GM12891 (cell line): ENCODE measurements around the gene EBI3. TPM values are rescaled to one million over a fixed set of nuclear protein-coding genes. Genes with fewer than 3 reads are reported as not detected.

Source experiments
- DNase-seq: peaks from one replicate; pipeline ENCODE4 v3.0.0; 2011; ENCODE audit warnings: low spot score; ENCODE audit not compliant: insufficient read length
- FAIRE-seq: peaks from 2 replicates; lab custom pipeline; 2011; peaks lifted over from hg19 to GRCh38; lab: Jason Lieb, UNC
- PAX5 ChIP-seq: IDR thresholded peaks from 2 replicates; pipeline ENCODE4 v1.6.1; 2011; ENCODE audit warnings: low read length, moderate library complexity, mild to moderate bottlenecking; ENCODE audit not compliant: insufficient read depth, severe bottlenecking
- POLR2A ChIP-seq: IDR thresholded peaks from 2 replicates; pipeline ENCODE4 v1.6.1; 2011; ENCODE audit warnings: low read depth, low read length, control low read depth
- POLR2AphosphoS5 ChIP-seq: IDR thresholded peaks from 2 replicates; pipeline ENCODE4 v1.6.1; 2011; ENCODE audit warnings: low read depth, low read length, control low read depth
- POU2F2 ChIP-seq: IDR thresholded peaks from 2 replicates; pipeline ENCODE4 v1.6.1; 2011; ENCODE audit warnings: low read depth, mild to moderate bottlenecking, control low read depth, low read length, moderate library complexity
- SPI1 ChIP-seq: IDR thresholded peaks from 2 replicates; pipeline ENCODE4 v1.6.1; 2011; ENCODE audit warnings: low read depth, low read length, control low read depth
- TAF1 ChIP-seq: IDR thresholded peaks from 2 replicates; pipeline ENCODE4 v1.6.1; 2011; ENCODE audit warnings: low read depth, low read length, control low read depth
- polyA plus RNA-seq: library from polyadenylated mRNA; unstranded; fragments of >200 nt; gene quantifications from one replicate; pipeline ENCODE4 v1.2.1, GENCODE V29; 2012; ENCODE audit warnings: low read depth, missing spikeins, inconsistent platforms; ENCODE audit not compliant: missing spikeins

The EBI3 gene
- 272 TPM for polyA plus RNA-seq

DNA sequence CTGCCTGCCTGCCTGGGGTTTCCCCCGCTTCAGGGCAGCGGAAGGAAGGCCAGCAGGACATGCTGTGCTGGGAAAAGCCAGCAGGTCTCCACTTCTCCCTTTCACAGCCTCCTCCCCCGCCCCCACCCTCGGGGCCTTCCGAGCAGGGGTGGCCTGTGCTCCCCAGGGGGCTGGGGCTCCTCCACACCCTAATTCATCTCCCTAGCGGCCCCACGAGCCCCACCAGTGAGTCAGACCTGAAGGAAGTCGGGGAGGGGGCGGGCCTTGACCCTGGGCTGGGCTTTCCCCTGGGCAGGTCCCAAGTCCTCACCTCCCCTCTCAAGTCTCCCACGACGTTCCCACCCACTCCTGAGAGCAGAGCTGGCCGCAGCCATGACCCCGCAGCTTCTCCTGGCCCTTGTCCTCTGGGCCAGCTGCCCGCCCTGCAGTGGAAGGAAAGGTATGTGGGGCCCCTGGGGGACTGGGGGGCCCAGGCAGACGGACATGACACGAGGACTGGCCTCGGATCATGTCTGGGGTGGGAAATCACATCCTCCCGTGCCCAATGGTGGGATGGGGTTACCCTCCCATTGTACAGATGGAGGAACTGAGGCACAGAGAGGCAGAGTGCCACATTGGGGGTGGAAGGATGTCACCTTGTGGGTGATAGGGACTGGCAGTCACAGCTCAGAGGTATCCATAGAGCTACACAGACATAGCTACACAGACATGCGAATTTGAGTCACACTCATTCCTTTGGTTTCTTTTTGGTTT is at the start of gene EBI3:
Gene EBI3, plus strand, starts transcription at position 345 of the 753 bp plus-strand sequence. Its CDS starts 28 bp downstream, at position 373.
- FAIRE-seq: peak; percentile 83
- TF ChIP-seq POLR2AphosphoS5 (no peak; the same call in 1 of the 2 replicates), TAF1 (peak; percentile 66), POU2F2 (peak; percentile 40; the same call in 1 of the 2 replicates), PAX5 (no peak), SPI1 (peak; percentile 71), POLR2A (no peak; the same call in 1 of the 2 replicates)
- DNase-seq: peak; percentile 61

DNA sequence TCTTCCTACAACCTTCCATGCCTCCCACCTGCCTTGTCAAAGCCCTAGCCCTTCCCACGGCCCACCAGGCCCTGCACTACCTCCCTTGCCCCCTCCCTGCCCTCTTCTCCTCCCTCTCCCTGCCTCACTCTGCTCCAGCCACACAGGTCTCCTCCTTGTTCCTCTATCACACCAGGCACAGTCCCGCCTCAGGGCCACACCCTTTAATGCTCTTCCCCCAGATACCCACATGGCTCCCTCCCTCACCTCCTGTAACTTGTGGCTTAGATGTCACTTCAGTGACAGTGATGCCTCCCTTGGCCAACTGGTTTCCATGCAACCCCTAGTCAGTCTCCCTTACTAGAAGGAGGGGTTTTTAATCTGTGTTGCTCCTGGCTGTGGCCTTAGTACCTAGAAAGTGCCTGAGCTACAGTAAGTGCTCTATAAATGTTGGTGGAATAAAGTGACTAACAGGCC is 48.2 kb upstream of the EBI3 start:
- no peak for DNase-seq
- no peak for TF ChIP-seq PAX5
- TF ChIP-seq SPI1: no peak
- no peak for TF ChIP-seq TAF1
- TF ChIP-seq POLR2AphosphoS5: no peak
- no peak for TF ChIP-seq POU2F2
- no peak for TF ChIP-seq POLR2A
- no peak for FAIRE-seq

DNA sequence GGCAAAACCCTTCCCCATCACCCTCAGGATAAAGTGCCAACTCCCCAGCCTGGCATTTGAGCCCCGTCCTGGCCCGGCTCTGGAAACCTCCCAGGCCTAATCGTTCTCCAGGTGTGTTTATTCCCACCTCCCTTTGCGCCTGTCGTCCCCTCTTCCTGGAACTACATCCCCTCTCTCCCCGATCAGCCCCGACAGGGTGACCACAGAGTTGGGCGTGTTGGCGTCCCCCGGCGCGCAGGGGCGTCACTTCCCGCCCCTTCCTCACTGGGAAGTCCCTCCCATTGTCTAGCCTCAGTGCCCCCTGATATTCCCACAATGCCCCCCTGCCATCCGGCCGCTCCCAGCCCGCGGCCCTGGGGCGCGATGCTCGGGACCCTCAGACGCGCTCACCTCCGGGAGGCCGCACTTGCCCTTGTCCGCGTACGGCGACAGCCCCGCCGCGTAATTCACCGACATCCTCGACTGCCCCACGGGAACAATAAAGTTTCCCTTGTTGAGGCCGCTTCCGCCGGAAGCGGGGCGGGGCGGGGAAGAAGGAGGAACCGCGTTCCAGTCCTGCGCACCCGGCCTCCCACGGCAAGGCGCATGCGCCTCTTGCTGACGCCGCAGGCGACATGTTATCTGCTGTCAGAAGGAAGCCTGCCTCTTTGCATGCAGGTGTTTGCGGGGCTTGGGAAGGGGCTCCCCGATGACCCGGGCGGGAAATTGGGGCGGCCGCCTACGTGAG is 47.1 kb upstream of the EBI3 start, which contains the start of the genes ANKRD24 and SIRT6:
Gene ANKRD24, plus strand, starts transcription at position 606 of the 727 bp plus-strand sequence. CDS start 3,737 bp downstream, outside the sequence.
Gene SIRT6, minus strand, starts transcription at position 480 of the 727 bp plus-strand sequence. Its CDS starts 24 bp downstream, at position 456.
- TF ChIP-seq POLR2AphosphoS5 (no peak; the same call in 1 of the 2 replicates), POU2F2 (peak; percentile 65), SPI1 (peak; percentile 64), POLR2A (peak; percentile 84), TAF1 (peak; percentile 66), PAX5 (peak; percentile 91)
- FAIRE-seq: peak; percentile 100
- peak; percentile 98 for DNase-seq

DNA sequence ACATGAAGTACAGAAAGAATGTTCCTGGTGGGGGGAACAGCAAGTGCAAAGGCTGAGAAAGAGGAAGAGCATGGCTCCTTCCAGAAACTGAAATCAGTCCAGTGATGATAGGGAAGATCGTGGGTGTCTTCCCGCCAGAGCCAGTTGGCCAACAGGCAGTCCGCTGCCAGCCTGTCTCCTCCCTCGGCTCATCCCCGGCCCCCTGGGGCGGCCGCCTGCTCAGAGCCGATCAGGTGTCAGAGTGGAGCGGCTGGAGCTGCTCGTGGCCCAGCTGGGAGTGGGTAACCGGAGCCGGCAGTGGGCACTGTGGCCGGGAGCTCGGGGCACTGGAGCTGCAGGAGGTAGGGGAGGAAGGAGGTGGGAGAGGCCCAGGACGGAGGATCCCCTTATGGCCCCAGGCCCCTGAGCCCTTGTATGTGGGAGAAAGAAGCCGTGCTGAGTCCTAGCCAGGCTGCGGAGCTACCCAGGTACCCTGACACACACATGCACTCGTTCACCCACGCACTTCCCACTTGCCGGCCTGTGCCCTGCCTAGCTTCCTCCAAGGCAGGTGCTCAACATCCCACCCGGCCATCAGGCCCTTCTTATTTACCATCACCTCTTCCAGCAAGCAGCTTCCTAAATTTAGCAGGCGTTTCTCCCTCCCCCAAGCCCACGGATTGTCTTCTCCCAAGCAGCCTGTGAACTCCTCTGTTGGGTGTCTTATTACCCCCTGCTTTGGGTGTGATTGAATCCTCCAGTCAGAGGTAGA is 45.2 kb upstream of the EBI3 start:
- no peak for FAIRE-seq
- DNase-seq: no peak
- no peak for TF ChIP-seq POLR2AphosphoS5
- TF ChIP-seq POU2F2: no peak
- TF ChIP-seq POLR2A: no peak
- no peak for TF ChIP-seq SPI1
- no peak for TF ChIP-seq TAF1
- TF ChIP-seq PAX5: no peak

DNA sequence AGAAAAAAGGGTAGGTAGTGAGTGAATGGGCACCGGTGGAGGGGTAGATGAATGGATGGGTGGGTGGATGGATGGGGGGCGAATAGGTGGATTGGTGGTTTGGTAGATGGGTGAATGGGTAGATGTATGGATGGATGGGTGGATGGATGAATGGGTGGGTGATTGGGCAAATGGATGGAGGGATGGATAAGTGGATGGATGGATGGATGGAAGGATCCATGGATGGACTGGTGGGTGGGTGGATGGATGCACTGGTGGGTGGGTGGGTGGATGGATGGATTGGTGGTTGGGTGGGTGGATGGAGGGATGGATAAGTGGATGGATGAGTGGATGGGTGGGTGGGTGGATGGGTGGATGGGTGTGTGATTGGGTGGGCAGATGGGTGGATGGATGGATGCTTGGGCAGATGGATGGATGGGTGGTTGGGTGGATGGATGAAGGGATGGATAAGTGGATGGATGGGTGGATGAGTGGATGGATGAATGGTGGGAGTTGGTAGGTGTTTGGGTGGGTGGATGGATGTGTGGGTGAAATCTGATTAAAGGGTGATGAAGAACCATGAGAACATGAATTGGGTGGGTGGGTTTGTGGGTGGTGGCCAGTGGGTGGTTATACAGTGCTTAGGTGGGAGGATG is 44.5 kb upstream of the EBI3 start:
- FAIRE-seq (no peak), DNase-seq (no peak)
- TF ChIP-seq POLR2AphosphoS5 (no peak), SPI1 (no peak), TAF1 (no peak), PAX5 (no peak), POU2F2 (no peak), POLR2A (no peak)

DNA sequence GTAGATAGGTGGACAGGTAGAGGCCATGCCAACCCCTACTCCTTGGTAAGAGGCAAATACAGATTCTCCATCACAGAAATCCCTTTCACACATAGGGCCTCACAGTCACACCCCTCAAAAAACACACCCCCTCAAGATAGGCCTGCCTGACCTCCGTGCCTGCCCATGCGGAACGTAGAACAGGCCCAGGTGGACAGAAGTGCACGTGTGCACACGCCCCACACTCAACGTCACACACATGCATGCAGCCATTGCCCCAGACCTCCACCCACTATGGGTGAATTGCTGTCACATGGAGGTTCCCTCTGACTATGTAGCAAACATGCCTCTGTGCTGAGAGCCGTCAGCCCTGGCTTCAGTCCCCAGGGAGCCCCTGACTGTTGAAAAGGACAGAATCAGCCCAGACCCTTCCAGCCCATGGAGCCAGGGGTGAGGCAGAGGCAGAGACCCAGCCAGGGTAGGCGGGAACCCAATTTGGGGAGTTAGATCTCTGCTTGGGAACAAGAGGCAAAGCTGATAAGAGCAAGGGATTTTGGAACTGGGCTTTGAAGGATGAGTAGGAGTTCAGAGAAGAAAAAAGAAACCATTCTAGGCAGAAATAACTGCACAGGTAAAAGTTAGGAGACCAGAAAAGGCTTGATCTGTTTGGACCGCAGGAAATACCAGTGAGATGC is 43.8 kb upstream of the EBI3 start:
- FAIRE-seq: peak; percentile 61

DNA sequence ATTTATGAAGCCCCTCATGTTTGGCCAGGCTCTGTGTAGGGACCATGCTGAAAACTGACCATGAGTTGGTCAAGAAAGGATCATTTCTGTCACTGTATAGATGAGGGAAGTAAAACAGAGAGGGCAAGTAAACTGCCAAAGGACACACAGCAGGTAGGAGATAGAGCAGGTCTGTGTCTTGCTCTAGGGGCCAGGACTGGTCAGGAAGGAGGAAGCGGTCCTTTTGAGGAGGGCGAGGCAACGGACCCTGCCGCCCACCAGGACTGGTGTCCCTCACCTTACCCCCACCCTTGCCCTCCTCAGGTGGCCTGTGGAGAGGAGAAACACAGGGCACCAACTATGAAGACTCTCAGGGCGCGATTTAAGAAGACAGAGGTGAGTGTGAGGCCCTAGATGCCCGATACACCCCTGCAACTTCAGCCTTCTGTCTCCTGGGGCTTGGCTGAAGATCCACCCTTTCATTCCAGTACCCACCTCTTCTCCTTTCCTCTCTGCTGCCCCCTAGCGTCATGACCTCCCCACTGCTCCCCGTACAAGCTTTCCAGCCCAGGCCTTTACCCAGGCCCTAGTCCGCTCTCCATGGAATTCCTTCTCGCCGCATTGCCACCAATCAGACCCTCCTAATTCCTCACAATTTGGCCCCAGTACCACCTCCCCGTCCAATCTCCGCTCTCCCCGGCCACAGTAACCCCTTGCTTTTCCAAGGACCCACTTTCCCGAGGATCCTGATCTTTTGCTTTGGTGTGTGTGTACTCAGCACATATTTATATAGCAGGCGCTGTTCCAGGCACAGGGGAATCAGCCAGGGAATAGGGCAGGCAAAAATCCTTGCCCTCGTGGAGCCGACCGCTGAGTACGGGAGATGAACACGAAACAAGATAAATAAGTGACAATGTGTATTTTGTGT is 43.0 kb upstream of the EBI3 start:
- TF ChIP-seq TAF1 (no peak), POLR2A (no peak), POLR2AphosphoS5 (no peak), SPI1 (no peak), PAX5 (no peak), POU2F2 (0 out of 2 replicates have a peak, but pooled peaks have one; percentile 22)
- DNase-seq (peak; percentile 82), FAIRE-seq (peak; percentile 88)

More for the DNA sequence above, 43.8 kb upstream of the EBI3 start:
- no peak for DNase-seq
- no peak for TF ChIP-seq POU2F2
- peak; percentile 20 for TF ChIP-seq PAX5
- no peak for TF ChIP-seq POLR2A
